PC-9 (cell line): ENCODE data around the gene WNT4.

Experiments
- CTCF ChIP-seq: fragments of 200-600 bp; sonication (generic); conservative IDR thresholded peaks from 2 replicates; pipeline ENCODE4 v1.6.1; 2017; ENCODE audit warnings: mixed run types, antibody characterized with exemption, mild to moderate bottlenecking, moderate library complexity
- EZH2 ChIP-seq: fragments of 200-600 bp; sonication (generic); IDR thresholded peaks from 2 replicates; pipeline ENCODE4 v1.8.0; 2017; ENCODE audit warnings: antibody characterized with exemption, low read depth

DNA sequence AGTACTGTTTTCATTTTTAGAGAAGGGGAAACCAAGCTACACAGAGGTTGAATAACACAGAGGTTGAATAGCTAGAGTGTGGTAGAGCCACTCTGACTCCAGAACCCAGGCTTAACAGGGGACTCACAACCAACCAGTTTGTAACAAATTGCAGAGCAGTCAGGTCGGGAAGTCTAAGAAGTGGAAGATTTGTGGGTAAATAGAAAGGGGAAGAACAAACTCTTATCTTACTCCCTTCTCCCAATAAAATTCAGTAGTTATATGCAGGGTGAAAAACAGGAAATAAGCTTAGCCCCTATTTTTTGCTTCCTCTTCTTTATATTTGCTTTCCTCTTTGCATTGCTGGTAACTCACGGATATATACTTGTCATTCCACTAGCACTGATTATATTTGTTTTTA lies 67.2 kb downstream of the WNT4 start:
- no peak for TF ChIP-seq CTCF
- TF ChIP-seq EZH2 = no peak
